ENCODE data around the gene SIRPG.

The SIRPG gene

GRCh38 chr20:1588533-1589460, 68.8 kb downstream of the SIRPG start:
- DNase-seq = no peak

GRCh38 chr20:1587781-1588532, 69.6 kb downstream of the SIRPG start:
- no peak for DNase-seq

DNA sequence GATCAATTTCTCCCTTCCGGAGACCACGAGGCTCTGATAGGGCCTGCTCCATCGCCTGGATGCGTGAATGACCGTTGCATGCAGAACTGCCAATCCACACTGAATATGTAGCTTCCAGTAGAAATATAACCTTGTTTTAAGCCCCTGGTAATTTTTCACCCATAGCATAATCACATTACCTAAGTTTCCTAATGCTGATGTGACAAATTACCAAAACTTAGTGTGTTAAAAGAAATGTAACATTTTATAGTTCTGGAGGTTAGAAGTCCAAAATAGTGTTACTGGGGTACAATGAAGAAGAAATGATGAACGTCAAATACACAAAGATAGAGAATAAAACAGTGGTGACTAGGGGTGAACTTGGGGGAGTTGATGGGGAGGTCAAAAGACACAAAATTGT, 78.1 kb downstream of the SIRPG start:
- no peak for DNase-seq
